SK-N-DZ (cell line): ENCODE measurements around the gene LACRT. TPM values are rescaled to one million over a fixed set of nuclear protein-coding genes. Genes with fewer than 3 reads are reported as not detected.
"Not testable (repeated sequence)": the region's sequence is repeated elsewhere in the genome, so short reads cannot be mapped to it uniquely, and the experiment has no call there.

ENCODE experiments used
- DNase-seq: peaks from one replicate; pipeline ENCODE4 v3.0.0-alpha.2; 2015; ENCODE audit warnings: low spot score
- polyA plus RNA-seq, 2 experiments: library from polyadenylated mRNA; depleted of rRNA; stranded (reverse); fragments of >200 nt; gene quantifications; 2 replicates each; pipeline ENCODE4 v1.2.3, GENCODE V29; 2014

Gene LACRT, protein sequence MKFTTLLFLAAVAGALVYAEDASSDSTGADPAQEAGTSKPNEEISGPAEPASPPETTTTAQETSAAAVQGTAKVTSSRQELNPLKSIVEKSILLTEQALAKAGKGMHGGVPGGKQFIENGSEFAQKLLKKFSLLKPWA
- polyA plus RNA-seq (2014; cell fraction: cytosol; rRNA removed): not detected in 2 replicates
- not detected in 2 replicates for polyA plus RNA-seq (2014; cell fraction: nucleus; rRNA removed)

GRCh38 chr12:54634795-54635194 lies at the start of gene LACRT:
LACRT (minus strand) TSS chr12:54634895; CDS start chr12:54634841, 54 bp downstream.
- DNase-seq: no peak

- DNase-seq: no peak
Measured at GRCh38 chr12:54683398-54683797, 48.7 kb upstream of the LACRT start.

- no peak for DNase-seq
Measured at GRCh38 chr12:54682674-54683073, 48.0 kb upstream of the LACRT start.

- DNase-seq: no peak
Measured at GRCh38 chr12:54680374-54680773, 45.7 kb upstream of the LACRT start.

DNA sequence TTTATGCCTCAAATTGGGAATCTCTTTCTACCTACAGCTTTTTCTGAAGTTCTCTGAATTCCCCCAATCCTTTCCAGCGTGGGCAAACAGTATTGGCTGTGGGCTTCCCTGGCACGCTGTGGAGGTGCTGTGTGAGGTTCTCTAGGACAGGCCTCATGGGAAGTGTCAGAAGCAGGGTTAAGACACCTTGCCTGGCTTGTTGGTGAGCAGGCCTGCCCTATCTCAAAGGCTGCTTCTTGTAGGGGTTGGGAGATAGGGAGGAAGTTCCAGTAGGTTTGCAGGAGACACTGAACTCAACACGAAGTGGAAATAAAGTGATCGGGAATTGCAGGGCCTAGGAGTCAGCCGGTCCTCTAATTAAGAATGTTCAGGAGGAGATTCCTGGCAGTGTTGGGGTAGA lies 43.4 kb upstream of the LACRT start:
- no peak for DNase-seq

- DNase-seq: no peak
Measured at GRCh38 chr12:54667945-54668344, 33.2 kb upstream of the LACRT start.

- DNase-seq: no peak
Measured at GRCh38 chr12:54666008-54666407, 31.3 kb upstream of the LACRT start.

DNA sequence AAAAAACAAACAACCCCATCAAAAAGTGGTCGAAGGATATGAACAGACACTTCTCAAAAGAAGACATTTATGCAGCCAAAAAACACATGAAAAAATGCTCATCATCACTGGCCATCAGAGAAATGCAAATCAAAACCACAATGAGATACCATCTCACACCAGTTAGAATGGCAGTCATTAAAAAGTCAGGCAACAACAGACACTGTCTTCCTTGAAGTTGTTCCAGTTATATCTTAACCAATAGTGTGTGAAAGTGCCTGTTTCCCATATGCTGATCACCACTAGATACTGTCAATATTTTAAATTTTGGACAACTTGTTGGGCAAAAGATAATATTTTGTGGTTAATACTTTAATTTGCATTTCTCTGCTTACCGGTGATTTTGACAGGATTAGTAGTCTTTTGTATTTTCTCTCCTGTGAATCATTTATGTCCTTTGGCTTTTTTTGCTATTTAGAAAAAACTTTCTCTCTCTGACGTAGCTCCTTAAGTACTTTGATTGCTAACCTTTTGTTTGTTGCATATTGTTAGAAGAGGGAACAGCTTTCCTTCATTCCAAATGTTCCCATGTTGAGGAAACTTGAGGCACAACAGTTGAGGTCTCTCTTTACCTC lies 30.4 kb upstream of the LACRT start:
- not testable (repeated sequence) for DNase-seq

- DNase-seq: no peak
Measured at GRCh38 chr12:54663603-54664002, 28.9 kb upstream of the LACRT start.

DNA sequence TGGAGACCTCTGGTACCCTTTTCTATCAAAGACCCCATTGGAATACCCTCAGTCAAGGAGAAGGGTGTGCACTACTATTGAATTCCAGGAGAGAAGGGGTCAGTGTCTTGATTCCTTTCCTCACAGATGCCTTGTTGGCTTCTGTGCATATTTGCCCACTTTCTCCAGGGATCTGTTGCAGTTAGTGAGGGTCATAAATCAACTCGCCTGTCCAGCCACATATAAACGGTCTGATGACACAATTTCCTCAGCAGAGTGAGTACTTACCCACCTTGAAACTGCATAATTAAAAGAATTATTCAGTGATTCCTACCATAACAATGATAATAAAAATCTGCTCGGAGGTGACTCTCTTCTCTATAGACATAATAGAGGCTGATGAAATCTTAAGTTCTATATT lies 27.3 kb upstream of the LACRT start:
- DNase-seq: no peak

- DNase-seq: no peak
Measured at GRCh38 chr12:54661048-54661447, 26.4 kb upstream of the LACRT start.

GRCh38 chr12:54660320-54660962 lies 25.7 kb upstream of the LACRT start:
- DNase-seq: no peak

DNA sequence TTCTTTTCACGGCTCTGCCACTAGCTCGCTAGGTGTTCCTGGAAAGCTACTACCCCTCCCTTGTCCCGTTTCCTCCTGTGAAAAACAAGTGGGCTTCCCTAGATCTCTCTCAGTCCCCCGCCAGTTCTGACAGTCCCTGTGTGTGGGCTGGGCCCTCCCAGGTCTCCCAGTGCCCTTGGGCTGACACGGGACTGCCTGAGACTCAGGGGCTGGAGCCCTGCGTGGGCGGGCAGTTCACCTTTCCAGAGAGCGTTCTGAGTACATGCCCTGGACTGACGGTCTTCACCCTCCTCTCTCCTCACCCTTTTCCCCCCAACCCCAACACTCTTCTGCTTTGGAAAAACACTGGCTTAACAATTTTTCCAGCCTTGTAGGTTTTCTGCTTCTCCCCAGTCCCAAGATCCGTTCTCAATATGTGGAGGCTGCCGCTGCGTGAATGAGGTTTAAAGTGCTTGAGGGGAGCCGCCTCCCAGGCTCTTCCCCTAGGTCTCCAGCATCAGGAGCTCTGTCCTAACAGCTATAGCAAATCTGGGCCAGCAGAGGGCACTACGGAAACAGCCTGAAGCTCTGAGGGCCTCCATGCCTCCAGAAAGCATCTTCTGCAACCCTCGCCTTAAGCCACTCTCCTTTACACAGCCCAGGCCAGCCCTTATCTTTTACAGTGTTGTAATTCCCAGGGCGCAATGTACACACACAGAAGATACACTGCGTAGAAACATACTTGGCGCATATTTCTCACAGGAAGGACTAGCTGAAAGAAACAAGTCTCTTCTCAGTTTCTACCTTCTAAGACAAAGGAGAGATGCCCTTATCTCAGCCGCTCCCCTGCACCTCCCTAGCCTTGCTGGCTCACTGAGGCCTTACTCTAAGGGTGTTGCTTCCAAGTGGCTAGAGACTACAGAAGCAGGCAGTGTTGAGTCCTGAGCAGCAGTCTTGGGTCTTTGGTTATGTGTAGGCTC lies 23.9 kb upstream of the LACRT start:
- DNase-seq: peak; percentile 27

DNA sequence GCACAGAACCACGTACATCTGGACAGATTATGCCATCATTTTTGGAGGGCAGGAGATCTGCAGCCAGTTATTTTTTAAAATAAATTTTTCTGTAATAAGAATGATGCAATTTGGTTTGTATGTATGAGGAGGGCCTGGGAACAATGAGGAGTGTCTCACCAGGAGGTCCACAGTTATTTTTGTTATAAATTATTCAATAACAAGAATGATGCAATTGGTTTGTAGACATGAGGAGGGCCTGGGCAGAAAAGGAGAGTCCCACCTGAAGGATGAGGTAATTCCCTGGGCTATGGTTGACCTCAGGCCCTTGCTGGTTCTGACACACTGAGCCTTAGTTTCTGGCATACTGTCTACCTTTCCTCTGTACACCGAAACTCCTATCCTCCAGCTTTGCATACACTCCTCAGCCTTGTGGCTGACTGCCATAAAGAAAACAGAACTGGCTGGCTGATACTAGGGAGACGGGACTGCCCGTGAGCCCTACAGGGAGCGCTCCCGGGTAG lies 22.5 kb upstream of the LACRT start:
- DNase-seq: no peak

GRCh38 chr12:54654926-54655325 lies 20.2 kb upstream of the LACRT start:
- no peak for DNase-seq

DNA sequence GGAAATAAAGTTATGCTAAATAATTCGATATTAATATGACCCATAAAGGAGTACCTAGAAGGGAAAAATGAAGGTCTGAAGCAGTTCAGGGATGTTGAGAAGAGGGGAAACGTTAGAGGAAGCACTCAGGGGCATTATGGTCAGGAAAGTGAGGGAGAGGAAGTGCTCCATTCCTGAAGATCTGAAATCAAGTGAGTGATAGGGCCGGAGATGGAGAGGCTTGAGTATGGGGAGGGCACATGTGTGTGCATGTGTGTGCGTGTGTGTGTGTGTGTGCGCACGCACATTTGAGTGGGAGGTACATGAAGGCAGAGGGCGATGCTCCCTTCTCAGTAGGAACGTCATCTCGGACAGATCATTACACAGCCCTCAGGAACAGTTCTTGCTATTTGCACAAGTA lies 18.3 kb upstream of the LACRT start:
- no peak for DNase-seq

- DNase-seq: no peak
Measured at GRCh38 chr12:54650889-54651288, 16.2 kb upstream of the LACRT start.

GRCh38 chr12:54650409-54650808 lies 15.7 kb upstream of the LACRT start:
- no peak for DNase-seq

- no peak for DNase-seq
Measured at GRCh38 chr12:54649825-54650224, 15.1 kb upstream of the LACRT start.

GRCh38 chr12:54648265-54648664 lies 13.6 kb upstream of the LACRT start, which contains the start of gene DCD:
DCD (minus strand) TSS chr12:54648365; CDS start chr12:54648303, 62 bp downstream.
- no peak for DNase-seq

GRCh38 chr12:54641554-54641953 lies 6.9 kb upstream of the LACRT start:
- no peak for DNase-seq

- DNase-seq: no peak
Measured at GRCh38 chr12:54641089-54641488, 6.4 kb upstream of the LACRT start.
